B cell (primary cell): ENCODE measurements around the gene C22orf31. TPM values are rescaled to one million over a fixed set of nuclear protein-coding genes. Genes with fewer than 3 reads are reported as not detected.

ENCODE experiments used
- ATAC-seq: fragments of 200-7000 bp; cut with Tn5 transposase; one replicate; pipeline ENCODE4 v1.10.0; 2021; ENCODE audit warnings: low read depth, mild to moderate bottlenecking, moderate number of reproducible peaks, moderate library complexity
- CTCF ChIA-PET: fragments of 350-600 bp; sonication (Branson Sonifier 250); formaldehyde crosslinking; loops from one replicate; lab custom pipeline; 2021; ENCODE audit warnings: antibody characterized with exemption, inconsistent platforms; lab: Charles Lee
- POLR2A ChIA-PET: fragments of 350-600 bp; sonication (Branson Sonifier 250); formaldehyde crosslinking; loops from one replicate; lab custom pipeline; 2021; ENCODE audit warnings: antibody characterized with exemption; lab: Charles Lee
- DNase-seq: peaks from one replicate; pipeline ENCODE4 v3.0.0; 2013
- H2AFZ ChIP-seq: 2 replicates; pipeline ENCODE4 v1.6.1; 2012; ENCODE audit warnings: mild to moderate bottlenecking, low read depth, low read length; ENCODE audit not compliant: insufficient read depth, poor library complexity, severe bottlenecking
- H3K27ac ChIP-seq, 2 donors: 1 replicate in 1 of 2; 2 replicates in 1 of 2; pipeline ENCODE4 v1.5.1; 2012 to 2013; ENCODE audit warnings: low read length in 2 of 2, mild to moderate bottlenecking in 2 of 2, moderate library complexity in 1 of 2
- H3K27me3 ChIP-seq, 4 experiments: fragments of 200-600 bp in 1 of 4; sonication (generic) in 1 of 4; replicated peaks in 1 of 4; 1 replicate in 2 of 4; 2 replicates in 2 of 4; pipeline versions ENCODE4 v1.6.1 to v1.7.0; 2013 to 2016; ENCODE audit warnings: low read length in 3 of 4, mild to moderate bottlenecking in 2 of 4, mixed read lengths in 1 of 4, moderate library complexity in 1 of 4; ENCODE audit not compliant: insufficient read depth in 4 of 4, control insufficient read depth in 3 of 4; ENCODE audit errors: control extremely low read depth in 1 of 4
- H3K36me3 ChIP-seq, 2 experiments: replicated peaks in 1 of 2; 1 replicate in 1 of 2; 2 replicates in 1 of 2; pipeline versions ENCODE4 v1.6.1 to v1.7.1; 2013; ENCODE audit warnings: low read length in 1 of 2; ENCODE audit not compliant: insufficient read depth in 2 of 2, control insufficient read depth in 1 of 2; ENCODE audit errors: control extremely low read depth in 1 of 2, extremely low read depth in 1 of 2
- H3K4me1 ChIP-seq, 2 donors: fragments of 200-600 bp in 1 of 2; sonication (generic) in 1 of 2; 1 replicate in 1 of 2; 2 replicates in 1 of 2; pipeline versions ENCODE4 v1.5.1 to v1.6.1; 2013 to 2017; ENCODE audit warnings: low read length in 2 of 2; ENCODE audit not compliant: control insufficient read depth in 2 of 2, insufficient read depth in 2 of 2
- H3K4me2 ChIP-seq: replicated peaks from 2 replicates; pipeline ENCODE3; 2012; ENCODE audit warnings: mild to moderate bottlenecking, low read depth, low read length; ENCODE audit not compliant: poor library complexity, severe bottlenecking
- H3K4me3 ChIP-seq, 5 experiments: fragments of 200-600 bp in 1 of 5; sonication (generic) in 1 of 5; 1 replicate in 3 of 5; 2 replicates in 2 of 5; pipeline versions ENCODE4 v1.5.1 to v1.7.0; 2011 to 2016; ENCODE audit warnings: low read length in 4 of 5, mild to moderate bottlenecking in 4 of 5, low read depth in 2 of 5, control low read depth in 1 of 5, moderate library complexity in 1 of 5; ENCODE audit not compliant: insufficient read depth in 1 of 5; ENCODE audit errors: control extremely low read depth in 1 of 5, extremely low read depth in 1 of 5
- H3K79me2 ChIP-seq: fragments of 200-600 bp; sonication (generic); one replicate; pipeline ENCODE4 v1.6.0; 2016; ENCODE audit warnings: low read length; ENCODE audit not compliant: control insufficient read depth, insufficient read depth
- H3K9ac ChIP-seq: fragments of 200-600 bp; sonication (generic); 2 replicates; pipeline ENCODE4 v1.6.1; 2017; ENCODE audit warnings: mild to moderate bottlenecking, low read length, moderate library complexity
- H3K9me3 ChIP-seq, 3 donors: one replicate each; pipeline versions ENCODE4 v1.6.1 to v1.7.1; 2013; ENCODE audit warnings: low read length in 2 of 3; ENCODE audit not compliant: control insufficient read depth in 2 of 3, insufficient read depth in 1 of 3; ENCODE audit errors: control extremely low read depth in 1 of 3
- H4K20me1 ChIP-seq: 2 replicates; pipeline ENCODE4 v1.6.0; 2012; ENCODE audit warnings: mild to moderate bottlenecking, low read length; ENCODE audit not compliant: insufficient read depth, control insufficient read depth, poor library complexity, severe bottlenecking
- H3K27ac Mint-ChIP-seq: one replicate; pipeline ENCODE4 v1.8.0; 2021; ENCODE audit warnings: mixed read lengths
- H3K27me3 Mint-ChIP-seq: one replicate; pipeline ENCODE4 v1.8.0; 2021; ENCODE audit warnings: mixed read lengths
- H3K4me1 Mint-ChIP-seq: one replicate; pipeline ENCODE4 v1.8.0; 2021; ENCODE audit warnings: mixed read lengths
- H3K4me3 Mint-ChIP-seq: one replicate; pipeline ENCODE4 v1.8.0; 2021; ENCODE audit warnings: mixed read lengths
- H3K9me3 Mint-ChIP-seq: one replicate; pipeline ENCODE4 v1.8.0; 2022; ENCODE audit warnings: mixed read lengths; ENCODE audit not compliant: insufficient read depth
- CTCF ChIP-seq: fragments of 200-600 bp; IDR thresholded peaks from one replicate; pipeline ENCODE4 v1.8.0; 2022; ENCODE audit warnings: antibody characterized with exemption, mild to moderate bottlenecking
- EZH2 ChIP-seq: IDR thresholded peaks from 2 replicates; pipeline ENCODE4 v1.6.1; 2012; ENCODE audit warnings: borderline replicate concordance, low read depth, mild to moderate bottlenecking, moderate library complexity, low read length; ENCODE audit not compliant: insufficient read depth, poor library complexity, severe bottlenecking
- WGBS: methylation state at CpG from one replicate; pipeline ENCODE4 v1.1.5; 2013; ENCODE audit warnings: missing lambda C conversion rate; ENCODE audit not compliant: insufficient coverage; 5-methylcytosine and 5-hydroxymethylcytosine counted together
- intact Hi-C: fragments of 100-400 bp; cut with micrococcal nuclease; formaldehyde crosslinking; loops from one replicate; pipeline ENCODE4 v1.10.0; 2022
- polyA plus RNA-seq: library from polyadenylated mRNA; depleted of rRNA; stranded (reverse); fragments of >200 nt; gene quantifications from 2 replicates; pipeline ENCODE4 v1.2.3, GENCODE V29; 2012
- total RNA-seq, 2 donors: library from RNA; stranded (reverse); fragments of 120-200 nt in 1 of 2; gene quantifications; 1 replicate in 1 of 2; 2 replicates in 1 of 2; pipeline versions ENCODE4 v1.2.3 to v1.2.4, GENCODE V29; 2013 to 2022

The C22orf31 gene
- total and polyA plus RNA-seq, 2 donors (not counting 1 experiment from before 2014, with no cell fraction given): not detected

GRCh38 chr22:29029202-29030000 is 32.2 kb downstream of the C22orf31 start:
- H3K4me3 Mint-ChIP-seq: no peak overlapping the region
- H3K36me3 ChIP-seq: no peaks in the 10 kb centered on the region
- peaks cover 0 to 47% (median 24%) of the 10 kb centered on the region in 4 experiments for H3K27me3 ChIP-seq
- intact Hi-C loops: no loop called here
- no peak overlapping the region for H3K27ac ChIP-seq
- no peak overlapping the region for H3K27ac Mint-ChIP-seq
- no peaks in the 10 kb centered on the region for H3K9me3 Mint-ChIP-seq
- no peak for TF ChIP-seq CTCF
- TF ChIP-seq EZH2: no peak
- H3K9me3 ChIP-seq: peaks cover 0 to 7% (median 0%) of the 10 kb centered on the region in 3 donors
- no peaks in the 10 kb centered on the region for H4K20me1 ChIP-seq
- no peaks in the 10 kb centered on the region for H3K79me2 ChIP-seq
- no peak overlapping the region for H3K4me2 ChIP-seq
- H3K4me1 Mint-ChIP-seq: peaks cover 8% of the 10 kb centered on the region
- WGBS: 100% methylated on average over 5 of the region's 9 CpGs
- H3K4me3 ChIP-seq: no peak overlapping the region
- DNase-seq: no peak
- H3K27me3 Mint-ChIP-seq: peaks cover 52% of the 10 kb centered on the region
- no peak for ATAC-seq
- CTCF ChIA-PET: interaction anchor here (1.4 to 3.6 kb wide), 2 partner anchors 11 to 174 kb away, joined by 5 to 19 read pairs; no protein-coding TSS in a partner anchor
- H2AFZ ChIP-seq: no peak overlapping the region
- POLR2A ChIA-PET: no interaction called here
- H3K4me1 ChIP-seq: peaks cover 8 to 17% of the 10 kb centered on the region in 2 donors
- H3K9ac ChIP-seq: no peak overlapping the region

- Histone ChIP-seq H3K4me2 (no peak overlapping the region), H3K4me3 (no peak overlapping the region), H2AFZ (no peak overlapping the region), H3K4me1 (peaks cover 8 to 17% of the 10 kb centered on the region in 2 donors), H3K9ac (no peak overlapping the region), H4K20me1 (no peaks in the 10 kb centered on the region), H3K36me3 (no peaks in the 10 kb centered on the region), H3K27ac (no peak overlapping the region), H3K79me2 (no peaks in the 10 kb centered on the region), H3K27me3 (peaks cover 0 to 46% (median 24%) of the 10 kb centered on the region in 4 experiments), H3K9me3 (peaks cover 0 to 7% (median 0%) of the 10 kb centered on the region in 3 donors)
- H3K27ac Mint-ChIP-seq: no peak overlapping the region
- ChIA-PET CTCF (interaction anchor here (1.4 to 3.6 kb wide), 2 partner anchors 12 to 173 kb away, joined by 5 to 19 read pairs; no protein-coding TSS in a partner anchor), POLR2A (no interaction called here)
- peaks cover 60% of the 10 kb centered on the region for H3K27me3 Mint-ChIP-seq
- intact Hi-C loops: no loop called here
- DNase-seq (no peak), ATAC-seq (no peak)
- H3K4me1 Mint-ChIP-seq: peaks cover 8% of the 10 kb centered on the region
- no peak overlapping the region for H3K4me3 Mint-ChIP-seq
- H3K9me3 Mint-ChIP-seq: no peaks in the 10 kb centered on the region
- WGBS: 90% methylated on average over 3 of the region's 4 CpGs
- TF ChIP-seq EZH2 (no peak), CTCF (no peak)
These were observed 33.2 kb downstream of the C22orf31 start for GRCh38 chr22:29028468-29028867.
